Erythroblast (primary cell): ENCODE data around the gene BMPER.

Experiments
- GATA1 ChIP-seq: IDR thresholded peaks from 2 replicates; pipeline ENCODE4 v1.6.1; 2011; ENCODE audit warnings: low read depth, mild to moderate bottlenecking, control low read depth, low read length, moderate library complexity
- POLR2A ChIP-seq: IDR thresholded peaks from 2 replicates; pipeline ENCODE4 v1.6.1; 2011; ENCODE audit warnings: mild to moderate bottlenecking, low read length

DNA sequence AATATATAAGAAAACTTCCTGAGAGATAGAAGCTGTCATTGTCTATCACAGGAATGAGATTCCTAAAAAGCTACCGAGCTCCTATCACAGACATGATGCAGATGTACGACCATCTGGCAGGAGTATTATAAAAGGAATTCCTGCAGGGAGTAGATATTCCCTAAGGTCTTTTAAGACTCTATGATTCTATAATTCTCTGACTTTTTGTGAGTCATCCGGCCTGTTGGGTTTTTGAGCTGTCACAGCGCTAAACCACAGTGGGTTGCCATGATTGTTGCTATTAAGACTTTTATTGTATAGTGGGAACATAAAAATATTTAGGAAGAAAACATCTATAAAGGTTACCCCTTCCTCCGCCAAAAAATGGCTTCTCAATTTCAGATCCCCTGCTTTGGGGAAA lies 223.4 kb downstream of the BMPER start:
- TF ChIP-seq POLR2A: no peak
- no peak for TF ChIP-seq GATA1
